Retinal pigment epithelial cell (primary cell): ENCODE data around the gene ATP6V0A4.

Experiments
- DNase-seq: peaks from one replicate; pipeline ENCODE4 v3.0.0-alpha.2; 2010; ENCODE audit warnings: low read depth
- H3K4me3 ChIP-seq: 2 replicates; pipeline ENCODE4 v1.5.1; 2011; ENCODE audit warnings: mild to moderate bottlenecking, low read length, control low read depth, moderate library complexity
- TF ChIP-seq, protein P1 (sequence below): conservative IDR thresholded peaks from 2 replicates; pipeline ENCODE4 v1.5.1; 2011; ENCODE audit warnings: low read depth, low read length, control low read depth, inconsistent platforms

Gene ATP6V0A4

DNA sequence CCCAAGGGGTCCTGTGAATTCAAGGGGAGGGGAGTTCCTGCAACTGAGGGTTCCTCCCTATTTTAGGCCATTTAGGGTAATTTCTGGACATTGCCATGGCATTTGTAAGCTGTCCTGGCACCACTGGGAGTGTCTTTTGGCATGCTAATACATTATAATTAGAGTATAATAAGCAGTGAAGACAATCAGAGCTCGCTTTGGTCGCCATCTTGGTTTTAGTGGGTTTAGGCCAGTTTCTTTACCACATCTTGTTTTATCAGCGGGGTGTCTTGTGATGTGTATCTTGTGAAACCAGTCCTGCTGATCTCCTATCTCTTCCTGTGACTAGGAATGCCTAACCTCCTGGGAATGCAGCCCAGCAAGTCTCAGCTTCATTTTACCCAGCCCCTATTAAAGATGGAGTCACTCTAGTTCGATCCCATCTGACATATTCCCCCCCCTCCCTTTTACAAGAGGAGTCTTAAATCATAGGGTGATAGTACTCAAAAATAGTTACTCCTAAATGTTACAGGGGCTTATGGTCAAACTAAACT, 140.1 kb downstream of the ATP6V0A4 start:
- TF ChIP-seq, protein P1, sequence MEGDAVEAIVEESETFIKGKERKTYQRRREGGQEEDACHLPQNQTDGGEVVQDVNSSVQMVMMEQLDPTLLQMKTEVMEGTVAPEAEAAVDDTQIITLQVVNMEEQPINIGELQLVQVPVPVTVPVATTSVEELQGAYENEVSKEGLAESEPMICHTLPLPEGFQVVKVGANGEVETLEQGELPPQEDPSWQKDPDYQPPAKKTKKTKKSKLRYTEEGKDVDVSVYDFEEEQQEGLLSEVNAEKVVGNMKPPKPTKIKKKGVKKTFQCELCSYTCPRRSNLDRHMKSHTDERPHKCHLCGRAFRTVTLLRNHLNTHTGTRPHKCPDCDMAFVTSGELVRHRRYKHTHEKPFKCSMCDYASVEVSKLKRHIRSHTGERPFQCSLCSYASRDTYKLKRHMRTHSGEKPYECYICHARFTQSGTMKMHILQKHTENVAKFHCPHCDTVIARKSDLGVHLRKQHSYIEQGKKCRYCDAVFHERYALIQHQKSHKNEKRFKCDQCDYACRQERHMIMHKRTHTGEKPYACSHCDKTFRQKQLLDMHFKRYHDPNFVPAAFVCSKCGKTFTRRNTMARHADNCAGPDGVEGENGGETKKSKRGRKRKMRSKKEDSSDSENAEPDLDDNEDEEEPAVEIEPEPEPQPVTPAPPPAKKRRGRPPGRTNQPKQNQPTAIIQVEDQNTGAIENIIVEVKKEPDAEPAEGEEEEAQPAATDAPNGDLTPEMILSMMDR, result no peak

GRCh38 chr7:138656952-138657351, 141.0 kb downstream of the ATP6V0A4 start:
- no peak for DNase-seq
- TF ChIP-seq, protein P1, result no peak
- no peak overlapping the region for H3K4me3 ChIP-seq

More for the DNA sequence above, 140.1 kb downstream of the ATP6V0A4 start:
- DNase-seq, result no peak
- no peak overlapping the region for H3K4me3 ChIP-seq
